Stimulated activated naive CD8-positive, alpha-beta T cell treated with anti-CD3 and anti-CD28 coated beads, Interleukin-15, Interleukin-2, amounts not matched to agents 100 U/mL and 50 U/mL, for 24 hours (primary cell): ENCODE results near the gene CEP63.

Experiments used
- ATAC-seq: fragments of 150-1000 bp; cut with Tn5 transposase; one replicate; pipeline ENCODE4 v1.10.0; 2021
- DNase-seq: peaks from one replicate; pipeline ENCODE4 v3.0.0; 2021

Gene CEP63

GRCh38 chr3:134608771-134609435 is 123.0 kb downstream of the CEP63 start:
- ATAC-seq = no peak
- no peak for DNase-seq

- DNase-seq (no peak), ATAC-seq (no peak)
Observed at GRCh38 chr3:134609821-134610431, 124.1 kb downstream of the CEP63 start.

GRCh38 chr3:134610432-134611385 is 124.9 kb downstream of the CEP63 start:
- no peak for ATAC-seq
- no peak for DNase-seq

DNA sequence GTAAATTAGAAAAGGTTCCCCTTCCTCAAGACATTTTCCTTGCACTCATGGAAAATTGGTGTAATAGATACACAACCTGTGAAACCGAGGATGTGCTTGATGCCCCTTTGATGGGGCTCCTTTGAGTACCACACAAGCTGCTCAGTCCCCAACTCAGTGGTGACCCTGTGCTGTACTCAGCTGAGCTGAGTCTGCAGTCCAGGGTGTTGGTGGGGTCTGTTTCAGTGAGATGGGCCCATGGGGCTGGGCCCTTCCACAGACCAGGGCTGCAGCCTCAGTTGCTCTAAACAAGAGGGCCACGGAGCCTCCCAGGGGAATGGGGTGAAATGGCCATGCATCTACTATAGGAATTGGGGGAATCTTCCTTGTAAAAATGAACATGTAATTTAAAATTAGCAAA is 125.7 kb downstream of the CEP63 start:
- no peak for ATAC-seq
- no peak for DNase-seq

DNA sequence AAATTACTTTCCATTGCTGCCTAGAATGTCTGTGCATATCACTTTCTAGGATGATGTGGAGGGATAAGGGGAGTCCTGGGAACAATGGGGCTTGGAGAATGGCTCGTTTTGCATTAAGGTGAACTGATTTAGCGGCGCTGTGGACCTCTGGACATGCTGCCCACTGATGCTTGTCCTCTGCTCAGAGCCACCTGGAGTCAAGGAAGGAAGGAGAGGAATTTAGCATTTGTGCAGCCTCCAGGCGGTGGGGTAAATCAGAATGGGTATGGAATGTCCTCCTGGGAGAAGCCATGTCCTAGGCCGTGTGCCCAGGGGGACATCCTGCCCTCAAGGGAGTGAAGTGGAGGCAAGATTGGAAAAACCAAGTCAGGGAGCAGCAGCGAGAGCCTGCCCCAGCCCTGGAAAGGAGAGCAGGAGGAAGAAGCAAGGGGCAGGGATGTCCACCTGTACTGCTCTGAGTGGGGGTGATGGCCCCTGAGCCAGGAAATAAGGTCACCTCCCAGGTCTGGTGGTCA is 127.2 kb downstream of the CEP63 start:
- DNase-seq = no peak
- ATAC-seq = no peak

- DNase-seq = no peak
- ATAC-seq = no peak
Observed at GRCh38 chr3:134614955-134615354, 129.1 kb downstream of the CEP63 start.

DNA sequence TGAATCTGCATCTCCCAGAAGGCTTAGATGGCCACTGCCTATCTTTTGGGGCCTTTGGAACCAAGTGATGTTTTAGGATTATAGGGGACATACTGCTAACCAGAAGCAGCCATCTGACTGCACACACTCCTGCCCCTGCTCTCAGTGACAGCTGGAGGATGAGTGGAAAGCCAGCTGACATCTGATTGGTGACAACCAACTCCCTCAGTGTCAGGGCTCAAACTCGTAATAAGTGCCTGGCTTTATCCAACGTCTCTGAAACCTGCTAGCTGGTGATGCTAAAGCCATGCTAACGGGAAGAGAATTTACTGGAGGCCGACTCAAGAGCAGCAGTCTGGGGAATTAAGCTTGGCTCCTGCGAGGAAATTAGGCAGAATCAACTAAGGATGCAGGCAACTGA is 129.9 kb downstream of the CEP63 start:
- no peak for DNase-seq
- no peak for ATAC-seq

- no peak for ATAC-seq
- no peak for DNase-seq
Observed at GRCh38 chr3:134617608-134618477, 132.0 kb downstream of the CEP63 start.

GRCh38 chr3:134618478-134619300 is 132.8 kb downstream of the CEP63 start:
- DNase-seq (no peak), ATAC-seq (no peak)

GRCh38 chr3:134619301-134619615 is 133.4 kb downstream of the CEP63 start:
- no peak for DNase-seq

GRCh38 chr3:134619884-134620445 is 134.1 kb downstream of the CEP63 start:
- no peak for ATAC-seq

More at GRCh38 chr3:134619301-134619615, 133.4 kb downstream of the CEP63 start:
- ATAC-seq = no peak

DNA sequence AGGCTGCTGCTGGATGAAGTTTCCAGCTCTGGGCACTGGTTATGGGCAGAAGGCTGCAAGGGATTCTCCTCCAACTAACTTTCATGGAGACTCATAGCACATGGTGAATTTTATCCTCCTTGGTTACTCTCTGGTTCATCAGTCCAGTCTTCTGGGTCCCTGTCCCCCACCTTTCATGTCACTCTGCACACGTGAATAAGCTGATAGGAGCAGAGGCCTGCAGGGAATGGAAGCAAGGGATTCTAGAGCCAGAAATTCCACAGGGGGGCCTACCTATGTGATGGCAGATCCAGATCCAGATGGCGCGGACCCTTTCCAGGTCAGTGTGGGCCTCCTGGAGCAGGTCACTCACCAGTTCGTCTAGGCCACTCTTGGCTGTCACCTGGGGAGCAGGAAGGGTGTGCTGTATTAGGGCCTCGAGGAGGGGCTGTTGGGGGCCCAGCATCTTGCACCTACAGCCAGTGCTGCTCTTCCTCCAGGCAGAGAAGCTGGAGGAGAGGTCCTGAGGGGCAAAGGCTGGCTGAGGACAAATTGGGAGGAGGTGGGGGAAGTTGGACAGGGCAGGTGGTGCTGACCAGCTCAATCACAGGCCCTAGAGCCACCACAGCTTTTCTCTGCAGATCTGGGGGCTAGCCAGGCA is 134.7 kb downstream of the CEP63 start:
- ATAC-seq (no peak), DNase-seq (no peak)

More at GRCh38 chr3:134619884-134620445, 134.1 kb downstream of the CEP63 start:
- DNase-seq = no peak

DNA sequence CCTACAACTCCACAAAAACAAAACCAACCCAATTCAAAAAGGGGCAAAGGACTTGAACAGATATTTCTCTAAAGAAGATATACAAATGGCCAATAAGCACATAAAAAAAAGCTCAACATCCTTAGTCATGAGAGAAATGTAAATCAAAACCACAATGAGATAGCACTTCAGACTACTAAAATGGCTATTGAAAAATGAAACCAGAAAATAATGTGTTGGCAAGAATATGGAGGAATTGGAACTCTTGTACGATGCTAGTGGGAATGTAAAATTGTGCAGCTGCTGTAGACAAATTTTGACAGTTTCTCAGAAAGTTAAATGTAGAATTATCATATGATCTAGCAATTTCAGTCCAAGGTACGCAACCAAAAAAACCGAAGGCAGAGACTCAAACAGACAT is 136.0 kb downstream of the CEP63 start:
- ATAC-seq = no peak
- DNase-seq = no peak

DNA sequence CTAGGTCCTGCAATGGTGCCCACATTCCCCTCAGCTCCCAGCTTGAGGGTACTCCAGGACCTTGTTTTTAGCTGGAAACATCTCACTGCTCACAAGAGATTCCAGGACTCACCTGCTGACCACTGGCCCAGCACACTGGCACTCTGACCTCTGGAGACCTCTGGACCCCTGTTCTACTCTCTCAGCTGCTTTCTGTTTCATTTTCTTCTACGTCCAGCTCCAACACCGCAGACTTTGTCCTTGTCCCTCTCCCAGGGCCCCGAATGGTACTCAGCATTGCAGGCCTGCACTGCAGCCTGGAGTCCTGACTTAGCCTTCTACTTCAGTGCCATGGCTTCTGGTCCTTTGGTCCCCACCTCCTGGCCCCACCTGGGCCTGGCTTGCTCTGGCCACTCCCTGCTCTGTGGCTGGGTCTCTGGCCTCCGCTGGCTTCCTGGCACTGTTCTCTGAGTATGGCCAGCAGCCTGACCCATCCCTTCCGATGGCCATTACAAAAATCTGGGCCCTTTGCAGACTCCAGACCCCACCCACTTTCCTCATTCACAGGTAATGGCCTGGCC is 137.0 kb downstream of the CEP63 start:
- no peak for ATAC-seq
- DNase-seq = no peak

GRCh38 chr3:134623615-134624245 is 137.9 kb downstream of the CEP63 start:
- ATAC-seq (no peak), DNase-seq (no peak)
